Measurements from ENCODE around the gene CNR2.
A peak's percentile ranks its signal among the peaks of the same experiment; 100 is the strongest.

The CNR2 gene

GRCh38 chr1:23824711-23825075 lies 88.5 kb downstream of the CNR2 start:
- Histone ChIP-seq H2AFZ (ENCODE audit: low read depth, low read length) (peak overlapping the region; percentile 86), H3K9me3 (ENCODE audit: insufficient read depth, low read length, severe bottlenecking) (no peaks in the 10 kb centered on the region), H3K27me3 (ENCODE audit: insufficient read depth, low read length, poor library complexity) (no peaks in the 10 kb centered on the region), H3K4me1 (ENCODE audit: insufficient read depth, low read length) (peaks cover 20% of the 10 kb centered on the region), H3K4me3 (ENCODE audit: low read depth in 1 of 2, low read length in 2 of 2) (peak overlapping the region; percentile 89 to 91), H3K27ac (ENCODE audit: low read length) (peak overlapping the region; percentile 87), H3K36me3 (ENCODE audit: insufficient read depth, low read length) (no peaks in the 10 kb centered on the region), H4K20me1 (ENCODE audit: insufficient read depth, low read length) (no peaks in the 10 kb centered on the region), H3K9ac (ENCODE audit: low read depth, low read length) (peak overlapping the region; percentile 88), H3K79me2 (ENCODE audit: insufficient read depth, low read length) (peaks cover 15% of the 10 kb centered on the region), H3K4me2 (ENCODE audit: insufficient read depth, low read length) (peak overlapping the region; percentile 86)
- ATAC-seq (ENCODE audit: insufficient read depth, low read depth) (no peak), DNase-seq (no peak)
- TF ChIP-seq CTCF (IDR thresholded peaks at IDR 0.05; ENCODE audit: borderline replicate concordance, extremely low read depth, low read length, poor library complexity, severe bottlenecking) (no peak), EZH2 (IDR thresholded peaks at IDR 0.05; ENCODE audit: borderline replicate concordance, low read depth, low read length, severe bottlenecking) (no peak)

- no peak for ATAC-seq (ENCODE audit: insufficient read depth, low read depth)
- Histone ChIP-seq H3K9ac (ENCODE audit: low read depth, low read length) (peak overlapping the region; percentile 88; the same call in 1 of the 2 replicates), H3K4me2 (ENCODE audit: insufficient read depth, low read length) (peak overlapping the region; percentile 86)
Observed at GRCh38 chr1:23823767-23824166, 89.4 kb downstream of the CNR2 start.

More at GRCh38 chr1:23823767-23824166, 89.4 kb downstream of the CNR2 start:
- peak overlapping the region in 1 of 2 experiments; percentile 91; a peak in 3 of 4 replicates for H3K4me3 ChIP-seq (ENCODE audit: low read depth in 1 of 2, low read length in 2 of 2)
- no peaks in the 10 kb centered on the region for H3K27me3 ChIP-seq (ENCODE audit: insufficient read depth, low read length, poor library complexity)
- DNase-seq: no peak
- no peaks in the 10 kb centered on the region for H4K20me1 ChIP-seq (ENCODE audit: insufficient read depth, low read length)
- 0 out of 2 replicates have a peak overlapping the region, but pooled peaks have one; percentile 4 for H3K27ac ChIP-seq (ENCODE audit: low read length)
- no peaks in the 10 kb centered on the region for H3K9me3 ChIP-seq (ENCODE audit: insufficient read depth, low read length, severe bottlenecking)
- H3K4me1 ChIP-seq (ENCODE audit: insufficient read depth, low read length): peaks cover 20% of the 10 kb centered on the region
- no peaks in the 10 kb centered on the region for H3K36me3 ChIP-seq (ENCODE audit: insufficient read depth, low read length)
- H2AFZ ChIP-seq (ENCODE audit: low read depth, low read length): no peak overlapping the region
- H3K79me2 ChIP-seq (ENCODE audit: insufficient read depth, low read length): peaks cover 15% of the 10 kb centered on the region
- TF ChIP-seq CTCF (IDR thresholded peaks at IDR 0.05; ENCODE audit: borderline replicate concordance, extremely low read depth, low read length, poor library complexity, severe bottlenecking) (no peak), EZH2 (IDR thresholded peaks at IDR 0.05; ENCODE audit: borderline replicate concordance, low read depth, low read length, severe bottlenecking) (no peak)
